Endometrial microvascular endothelial cells (primary cell): ENCODE results near the gene RPH3AL. TPM values are rescaled to one million over a fixed set of nuclear protein-coding genes. Genes with fewer than 3 reads are reported as not detected.

Experiments
- in situ Hi-C: cut with HindIII; loops from 2 replicates; pipeline ENCODE4 v1.10.0; 2017; ENCODE audit warnings: low sequenced_read_pairs, low pct_unique_long_range_greater_than_20kb; ENCODE audit errors: inconsistent ontology term
- total RNA-seq: library from RNA; depleted of rRNA; stranded (reverse); fragments of >200 nt; gene quantifications from one replicate; pipeline ENCODE4 v1.2.3, GENCODE V29; 2015; ENCODE audit errors: inconsistent ontology term

Gene RPH3AL
- total RNA-seq, 1 donor from 2014 or later = 41.1 TPM

GRCh38 chr17:292016-292415, 60.6 kb downstream of the RPH3AL start:
- in situ Hi-C loops = no loop called here

GRCh38 chr17:291587-291986, 61.0 kb downstream of the RPH3AL start:
- in situ Hi-C loops = no loop called here

GRCh38 chr17:290626-291025, 62.0 kb downstream of the RPH3AL start:
- in situ Hi-C loops = no loop called here

- in situ Hi-C loops = no loop called here
Observed at GRCh38 chr17:290121-290521, 62.5 kb downstream of the RPH3AL start.

GRCh38 chr17:289409-289808, 63.2 kb downstream of the RPH3AL start:
- in situ Hi-C loops = no loop called here

GRCh38 chr17:288802-289356, 63.7 kb downstream of the RPH3AL start:
- in situ Hi-C loops = no loop called here

- in situ Hi-C loops = no loop called here
Observed at GRCh38 chr17:286571-286970, 66.0 kb downstream of the RPH3AL start.

GRCh38 chr17:285751-286422, 66.7 kb downstream of the RPH3AL start:
- in situ Hi-C loops = no loop called here

GRCh38 chr17:284676-285355, 67.8 kb downstream of the RPH3AL start:
- in situ Hi-C loops = no loop called here

- in situ Hi-C loops = no loop called here
Observed at GRCh38 chr17:283911-284675, 68.5 kb downstream of the RPH3AL start.

GRCh38 chr17:282912-283882, 69.4 kb downstream of the RPH3AL start:
- in situ Hi-C loops = no loop called here

GRCh38 chr17:282000-282911, 70.4 kb downstream of the RPH3AL start:
- in situ Hi-C loops = no loop called here

- in situ Hi-C loops = no loop called here
Observed at GRCh38 chr17:281365-281999, 71.1 kb downstream of the RPH3AL start.

- in situ Hi-C loops = no loop called here
Observed at GRCh38 chr17:280901-281300, 71.7 kb downstream of the RPH3AL start.

- in situ Hi-C loops = no loop called here
Observed at GRCh38 chr17:280216-280615, 72.4 kb downstream of the RPH3AL start.

GRCh38 chr17:279776-280175, 72.8 kb downstream of the RPH3AL start:
- in situ Hi-C loops = no loop called here

GRCh38 chr17:279331-279730, 73.3 kb downstream of the RPH3AL start:
- in situ Hi-C loops = no loop called here
